Transverse colon (tissue), 4 donors: ENCODE data around the gene PRSS58.

ENCODE experiments used
- CTCF ChIP-seq, 5 experiments: fragments of 200-600 bp in 3 of 5; fragments of 450-650 bp in 2 of 5; sonication (generic) in 3 of 5; IDR thresholded peaks; 1 replicate in 2 of 5; 2 replicates in 3 of 5; pipeline ENCODE4 v1.5.1; 2016 to 2017; ENCODE audit warnings: antibody characterized with exemption in 5 of 5, inconsistent platforms in 3 of 5, mild to moderate bottlenecking in 2 of 5, moderate library complexity in 1 of 5
- POLR2A ChIP-seq: fragments of 450-650 bp; IDR thresholded peaks from one replicate; pipeline ENCODE4 v1.6.1; 2016; ENCODE audit warnings: antibody characterized with exemption, mild to moderate bottlenecking, moderate library complexity
- POLR2AphosphoS5 ChIP-seq, 3 donors: sonication (generic); formaldehyde crosslinking; IDR thresholded peaks; one replicate each; pipeline ENCODE4 v1.6.1; 2016; ENCODE audit warnings: antibody characterized with exemption in 3 of 3

GRCh38 chr7:142298009-142298408 lies 40.2 kb upstream of the PRSS58 start:
- TF ChIP-seq CTCF (IDR thresholded peaks at IDR 0.05) (peak in 1 of 5 experiments; percentile 10), POLR2AphosphoS5 (IDR thresholded peaks at IDR 0.05) (no peak), POLR2A (no peak)
